CMK (cell line): ENCODE results near the gene PBX4.

Experiments
- DNase-seq: peaks from one replicate; pipeline ENCODE4 v3.0.0-alpha.2; 2010; ENCODE audit warnings: low read depth

PBX4 gene

DNA sequence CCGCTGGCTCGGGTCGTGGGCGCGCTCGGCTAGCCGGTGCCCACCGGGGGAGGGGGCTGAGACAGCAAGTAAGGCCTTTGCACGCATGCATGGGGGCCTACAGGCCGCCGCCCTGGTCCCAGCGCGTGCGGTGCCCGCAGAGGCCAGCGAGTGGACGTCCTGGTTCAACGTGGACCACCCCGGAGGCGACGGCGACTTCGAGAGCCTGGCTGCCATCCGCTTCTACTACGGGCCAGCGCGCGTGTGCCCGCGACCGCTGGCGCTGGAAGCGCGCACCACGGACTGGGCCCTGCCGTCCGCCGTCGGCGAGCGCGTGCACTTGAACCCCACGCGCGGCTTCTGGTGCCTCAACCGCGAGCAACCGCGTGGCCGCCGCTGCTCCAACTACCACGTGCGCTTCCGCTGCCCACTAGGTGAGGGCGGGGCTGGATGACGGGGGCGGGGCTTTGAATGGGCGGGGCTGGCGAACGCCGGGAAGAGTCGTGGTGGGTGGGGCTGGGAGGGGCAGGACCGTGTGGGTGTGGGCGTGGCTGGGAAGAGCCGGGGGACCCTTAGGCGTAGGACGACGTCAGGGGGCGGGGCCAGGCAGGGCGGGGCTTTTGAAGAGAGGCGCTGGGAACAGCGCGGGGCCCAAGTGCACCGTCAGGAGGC lies 78.3 kb downstream of the PBX4 start:
- no peak for DNase-seq

DNA sequence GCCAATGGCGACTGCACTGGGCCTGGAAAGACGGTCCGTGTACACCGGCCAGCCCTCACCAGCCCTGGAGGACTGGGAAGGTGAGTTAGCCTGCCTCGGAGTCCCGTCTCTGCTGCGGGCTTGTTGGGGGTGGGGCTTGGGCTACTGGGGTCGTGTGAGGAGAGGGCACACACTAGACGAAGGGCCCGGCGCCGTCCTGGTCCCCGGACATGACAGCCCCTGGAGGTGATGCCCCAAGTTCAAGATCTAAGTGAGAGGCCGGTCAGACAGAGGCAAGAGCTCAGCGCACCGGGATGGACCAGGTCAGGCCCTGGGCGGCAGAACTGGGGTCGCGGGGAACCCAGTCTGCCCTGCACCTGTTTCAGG lies 78.8 kb downstream of the PBX4 start:
- no peak for DNase-seq

- DNase-seq = no peak
Measured at GRCh38 chr19:19538785-19539166, 79.7 kb downstream of the PBX4 start.

GRCh38 chr19:19538061-19538784 lies 80.3 kb downstream of the PBX4 start, which contains the start of gene CILP2:
CILP2 (plus strand) TSS chr19:19538265; CDS start chr19:19538350, 85 bp downstream.
- no peak for DNase-seq

DNA sequence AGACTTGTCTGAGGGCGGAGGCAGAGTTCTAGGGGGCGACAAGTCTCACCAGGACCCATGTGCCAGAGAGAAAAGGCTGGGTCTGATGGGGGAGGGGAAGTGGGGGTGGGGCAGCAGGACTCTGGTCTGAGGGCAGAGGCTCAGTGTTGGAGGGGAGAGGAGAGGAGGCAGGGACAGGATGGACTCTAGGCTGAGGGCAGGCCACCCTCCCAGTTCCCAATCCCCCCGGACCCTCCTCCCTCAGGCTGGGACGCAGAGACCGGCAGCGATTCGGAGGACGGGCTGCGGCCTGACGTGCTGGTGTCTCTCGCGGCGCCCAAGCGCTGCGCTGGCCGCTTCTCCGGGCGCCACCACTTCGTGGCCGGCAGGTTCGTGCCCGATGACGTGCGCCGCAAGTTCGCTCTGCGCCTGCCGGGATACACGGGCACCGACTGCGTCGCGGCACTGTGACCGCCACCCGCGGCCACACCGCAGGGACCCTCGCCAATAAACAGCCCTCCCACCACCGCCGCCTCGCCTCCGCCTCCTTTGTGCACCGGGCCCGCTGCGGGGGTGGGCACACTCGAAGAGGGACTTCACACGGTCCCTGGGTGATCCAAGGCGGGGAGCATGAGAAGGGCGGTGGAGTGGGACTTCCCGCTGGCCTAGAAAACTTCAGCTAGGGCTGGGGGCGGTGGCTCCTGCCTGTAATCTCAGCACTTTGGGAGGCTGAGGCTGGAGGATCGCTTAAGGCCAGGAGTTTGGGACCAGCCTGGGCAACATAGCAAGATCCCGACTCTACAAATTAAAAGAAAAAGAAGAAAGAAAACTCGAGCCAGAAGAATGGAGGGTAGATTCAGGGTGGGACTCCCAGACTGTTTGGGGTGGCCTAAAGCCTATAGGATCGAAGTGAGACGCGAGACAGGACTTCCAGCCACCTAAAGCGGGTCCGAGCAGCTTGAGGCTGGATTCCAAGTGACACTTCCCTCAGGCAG lies 81.1 kb downstream of the PBX4 start:
- no peak for DNase-seq

GRCh38 chr19:19535311-19536191 lies 82.9 kb downstream of the PBX4 start:
- no peak for DNase-seq

- DNase-seq = no peak
Measured at GRCh38 chr19:19534556-19535265, 83.8 kb downstream of the PBX4 start.

GRCh38 chr19:19533841-19534240 lies 84.6 kb downstream of the PBX4 start:
- DNase-seq = no peak

- no peak for DNase-seq
Measured at GRCh38 chr19:19532806-19533701, 85.4 kb downstream of the PBX4 start.

DNA sequence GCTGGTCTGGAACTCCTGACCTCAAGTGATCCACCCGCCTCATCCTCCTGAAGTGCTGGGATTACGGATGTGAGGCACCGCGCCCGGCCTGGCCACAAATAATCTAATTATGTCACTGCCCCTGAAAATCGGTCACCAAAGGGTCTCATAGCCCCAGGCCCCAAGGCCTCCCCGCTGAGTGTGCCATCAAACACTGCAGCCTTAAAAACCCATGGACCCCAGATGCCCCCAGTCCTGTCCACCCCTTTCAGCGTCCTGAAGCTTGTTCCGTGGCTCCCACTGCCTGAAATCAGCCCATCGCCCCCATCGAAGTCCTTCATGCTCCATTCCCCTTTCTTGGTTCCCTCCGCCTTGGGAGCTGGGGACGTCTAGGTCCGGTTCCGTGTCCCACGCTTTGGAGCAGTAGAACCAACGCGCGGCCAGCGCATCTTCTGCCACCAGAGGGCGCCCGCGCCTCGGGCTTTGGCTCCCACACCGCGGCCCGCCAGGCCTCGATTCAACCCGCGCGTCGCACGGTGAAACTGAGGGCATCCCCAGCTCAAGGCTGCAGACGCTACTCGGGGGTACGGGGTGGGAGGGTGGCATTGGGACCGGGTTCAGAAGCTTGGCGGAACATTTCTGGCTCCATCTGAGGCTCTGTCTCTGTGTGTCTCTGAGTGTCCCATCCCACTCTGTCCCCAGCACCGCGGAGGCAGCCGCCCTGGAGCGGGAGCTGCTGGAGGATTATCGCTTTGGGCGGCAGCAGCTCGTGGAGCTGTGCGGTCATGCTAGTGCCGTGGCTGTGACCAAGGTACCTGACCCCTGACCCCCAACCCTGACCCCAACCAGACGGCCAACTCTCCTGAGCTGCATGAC lies 86.3 kb downstream of the PBX4 start:
- no peak for DNase-seq

DNA sequence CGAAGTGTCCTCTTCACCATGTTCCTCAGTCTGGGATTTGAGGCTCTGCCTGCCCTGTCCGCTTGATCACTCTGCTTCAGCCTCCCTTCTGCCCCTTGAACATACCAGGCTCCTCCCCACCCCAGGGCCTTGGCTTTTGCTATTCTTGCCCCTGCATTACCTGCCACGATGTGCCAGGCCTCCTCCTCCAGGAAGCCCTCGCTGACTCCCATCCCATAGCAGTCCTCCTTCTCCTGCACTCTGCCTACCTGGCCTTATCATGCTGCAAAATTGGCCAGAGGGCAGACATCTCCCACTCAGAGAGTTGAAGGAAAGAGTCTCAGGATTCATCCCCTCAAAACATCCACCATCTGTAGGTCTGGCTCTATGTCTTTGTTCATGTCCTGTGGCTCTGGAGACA lies 87.6 kb downstream of the PBX4 start:
- no peak for DNase-seq

DNA sequence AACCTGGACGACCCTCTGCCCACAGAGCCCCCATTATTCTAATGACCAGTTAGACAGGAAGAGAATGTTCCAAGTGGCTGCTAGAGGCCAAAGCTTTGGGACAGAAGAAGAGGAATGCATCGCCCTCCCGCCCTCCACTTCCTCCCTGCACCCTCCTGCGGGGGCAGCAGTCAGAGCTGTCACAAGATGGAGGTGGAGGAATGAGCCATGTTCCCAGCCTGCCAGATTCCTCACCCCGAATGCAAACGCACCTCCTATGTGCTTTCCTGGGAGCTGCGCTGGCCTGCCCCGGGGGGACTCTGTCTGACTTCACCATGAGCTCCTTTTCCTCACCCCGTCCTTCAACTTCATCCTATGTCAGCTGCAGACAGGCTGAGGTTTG lies 88.1 kb downstream of the PBX4 start:
- no peak for DNase-seq

GRCh38 chr19:19529783-19530422 lies 88.6 kb downstream of the PBX4 start:
- DNase-seq = no peak

- DNase-seq = no peak
Measured at GRCh38 chr19:19528721-19529490, 89.6 kb downstream of the PBX4 start, which contains the start of gene YJEFN3. YJEFN3 (plus strand) TSS chr19:19528911; CDS start chr19:19528933, 22 bp downstream.

- DNase-seq = no peak
Measured at GRCh38 chr19:19527674-19528625, 90.5 kb downstream of the PBX4 start.

DNA sequence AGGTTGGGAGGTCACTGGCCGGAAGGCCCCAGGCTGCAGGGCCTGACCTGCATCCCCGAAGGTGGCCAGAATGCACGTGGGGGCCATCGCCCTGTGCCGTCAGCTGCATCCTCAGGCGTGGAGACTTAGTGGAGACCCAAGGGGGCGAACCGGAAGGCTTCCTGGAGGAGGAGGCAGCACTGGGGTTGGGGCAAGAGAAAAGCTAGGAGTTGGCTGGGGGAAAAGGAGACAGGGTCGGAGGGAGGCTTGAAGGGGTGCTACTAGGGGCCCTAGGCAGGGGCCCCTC lies 91.2 kb downstream of the PBX4 start:
- no peak for DNase-seq
